Keratinocyte (primary cell): ENCODE measurements around the gene DUS4L. TPM values are rescaled to one million over a fixed set of nuclear protein-coding genes. Genes with fewer than 3 reads are reported as not detected.

Experiments used
- DNase-seq: peaks from one replicate; pipeline ENCODE4 v3.0.0-alpha.2; 2011; ENCODE audit warnings: low read depth, missing footprints, low spot score
- FAIRE-seq: peaks from 2 replicates; lab custom pipeline; 2011; peaks lifted over from hg19 to GRCh38; lab: Jason Lieb, UNC
- H2AFZ ChIP-seq: 2 replicates; pipeline ENCODE4 v1.6.0; 2012; ENCODE audit warnings: low read length, control low read depth, inconsistent platforms; ENCODE audit not compliant: control insufficient read depth
- H3K27ac ChIP-seq: 2 replicates; pipeline ENCODE4 v1.5.1; 2011; ENCODE audit warnings: low read length; ENCODE audit not compliant: control insufficient read depth, insufficient read depth
- H3K27me3 ChIP-seq: 3 replicates; pipeline ENCODE4 v1.6.0; 2011; ENCODE audit warnings: low read length; ENCODE audit not compliant: control insufficient read depth, insufficient read depth; ENCODE audit errors: extremely low read depth
- H3K36me3 ChIP-seq, 2 experiments: 2 replicates in 1 of 2; 3 replicates in 1 of 2; pipeline ENCODE4 v1.5.1; 2011; ENCODE audit warnings: low read length in 2 of 2, mild to moderate bottlenecking in 1 of 2; ENCODE audit not compliant: control insufficient read depth in 2 of 2, insufficient read depth in 2 of 2; ENCODE audit errors: extremely low read depth in 1 of 2
- H3K4me1 ChIP-seq: 3 replicates; pipeline ENCODE4 v1.5.1; 2011; ENCODE audit warnings: low read length; ENCODE audit not compliant: control insufficient read depth, insufficient read depth; ENCODE audit errors: extremely low read depth
- H3K4me2 ChIP-seq: 3 replicates; pipeline ENCODE4 v1.6.0; 2011; ENCODE audit warnings: low read depth, low read length; ENCODE audit not compliant: control insufficient read depth, insufficient read depth; ENCODE audit errors: extremely low read depth
- H3K4me3 ChIP-seq, 3 experiments: fragments of 200-600 bp in 1 of 3; sonication (generic) in 1 of 3; 2 replicates in 2 of 3; 3 replicates in 1 of 3; pipeline ENCODE4 v1.5.1; 2011 to 2016; ENCODE audit warnings: low read length in 3 of 3, mild to moderate bottlenecking in 3 of 3, control low read depth in 2 of 3, inconsistent platforms in 1 of 3, low read depth in 1 of 3, mixed read lengths in 1 of 3, mixed run types in 1 of 3, moderate library complexity in 1 of 3; ENCODE audit not compliant: control insufficient read depth in 2 of 3, insufficient read depth in 2 of 3; ENCODE audit errors: extremely low read depth in 1 of 3
- H3K79me2 ChIP-seq: 2 replicates; pipeline ENCODE4 v1.6.0; 2012; ENCODE audit warnings: low read length; ENCODE audit not compliant: control insufficient read depth, insufficient read depth
- H3K9ac ChIP-seq: 3 replicates; pipeline ENCODE4 v1.6.0; 2011; ENCODE audit warnings: low read length; ENCODE audit not compliant: control insufficient read depth, insufficient read depth; ENCODE audit errors: extremely low read depth
- H3K9me1 ChIP-seq: 3 replicates; pipeline ENCODE4 v1.6.0; 2011; ENCODE audit warnings: low read length; ENCODE audit not compliant: control insufficient read depth, insufficient read depth; ENCODE audit errors: extremely low read depth
- H3K9me3 ChIP-seq: 2 replicates; pipeline ENCODE4 v1.5.1; 2012; ENCODE audit warnings: low read depth, low read length; ENCODE audit not compliant: control insufficient read depth
- H4K20me1 ChIP-seq: 3 replicates; pipeline ENCODE4 v1.6.0; 2011; ENCODE audit warnings: low read length; ENCODE audit not compliant: control insufficient read depth, insufficient read depth; ENCODE audit errors: extremely low read depth
- CTCF ChIP-seq, 3 experiments: IDR thresholded peaks in 1 of 3; conservative IDR thresholded peaks in 1 of 3; optimal IDR thresholded peaks in 1 of 3; 2 replicates in 2 of 3; 3 replicates in 1 of 3; pipeline versions ENCODE3 to v1.5.1; 2011; ENCODE audit warnings: low read length in 3 of 3, mild to moderate bottlenecking in 3 of 3, moderate library complexity in 2 of 3, control low read depth in 1 of 3, inconsistent platforms in 1 of 3; ENCODE audit not compliant: insufficient read depth in 2 of 3; ENCODE audit errors: extremely low read depth in 1 of 3
- EZH2 ChIP-seq: IDR thresholded peaks from one replicate; pipeline ENCODE4 v1.6.1; 2012; ENCODE audit warnings: inconsistent platforms, mild to moderate bottlenecking, low read length, moderate library complexity
- dilution Hi-C: fragments of 300-500 bp; cut with MboI; formaldehyde crosslinking; loops from one replicate; pipeline ENCODE4 v1.7.0; 2020; ENCODE audit warnings: low sequenced_read_pairs; ENCODE audit not compliant: extremely low pct_ligation_motif_present
- polyA plus RNA-seq, 5 experiments: library from polyadenylated mRNA; depleted of rRNA in 3 of 5; stranded (reverse) in 3 of 5; stranded (forward) in 1 of 5; unstranded in 1 of 5; fragments of >200 nt; gene quantifications; 1 replicate in 1 of 5; 2 replicates in 3 of 5; 3 replicates in 1 of 5; pipeline versions ENCODE4 v1.2.1 to v1.2.3, GENCODE V29; 2011 to 2012; ENCODE audit warnings: missing spikeins in 2 of 5, low read depth in 1 of 5, low replicate concordance in 1 of 5

DUS4L gene
- polyA plus RNA-seq, 1 donor (not counting 4 experiments of a cell fraction or from before 2014, with no cell fraction given) = 11.3 TPM

GRCh38 chr7:107596881-107597581 lies 33.3 kb downstream of the DUS4L start:
- Histone ChIP-seq H3K9ac (no peak overlapping the region), H3K4me2 (no peak overlapping the region), H3K4me1 (peaks cover 35% of the 10 kb centered on the region), H3K9me3 (no peaks in the 10 kb centered on the region), H3K4me3 (no peak overlapping the region), H3K27ac (no peak overlapping the region), H4K20me1 (no peaks in the 10 kb centered on the region), H3K27me3 (no peaks in the 10 kb centered on the region), H2AFZ (no peak overlapping the region), H3K9me1 (no peaks in the 10 kb centered on the region), H3K36me3 (peaks cover 8 to 11% of the 10 kb centered on the region in 2 experiments), H3K79me2 (no peaks in the 10 kb centered on the region)
- DNase-seq (no peak), FAIRE-seq (peak; percentile 74)
- TF ChIP-seq CTCF (optimal IDR thresholded peaks at IDR 0.05 in 1 of 3, IDR thresholded peaks at IDR 0.05 in 1 of 3, conservative IDR thresholded peaks at IDR 0.05 in 1 of 3; ENCODE audit: extremely low read depth in 1 of 3, insufficient read depth in 2 of 3, low read length in 3 of 3) (no peak), EZH2 (no peak)
- dilution Hi-C loops = no loop called here

DNA sequence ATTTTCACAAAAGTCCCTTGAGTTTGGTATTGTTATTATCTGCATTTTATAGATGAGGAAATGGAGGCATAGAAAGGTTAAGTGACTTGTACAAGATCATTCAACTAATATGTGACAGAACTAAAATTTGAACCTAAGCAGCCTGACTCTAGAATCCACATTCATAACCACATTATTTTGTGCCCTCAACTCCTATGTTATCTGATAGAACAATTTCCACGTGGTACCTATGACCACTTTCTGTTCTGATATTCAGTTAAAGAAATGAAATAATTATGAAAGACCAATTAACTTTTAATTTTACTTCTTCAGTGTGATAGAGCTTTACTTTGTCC lies 33.8 kb downstream of the DUS4L start:
- DNase-seq (no peak), FAIRE-seq (peak; percentile 46)
- Histone ChIP-seq H3K4me1 (peaks cover 35% of the 10 kb centered on the region), H3K27ac (no peak overlapping the region), H3K27me3 (no peaks in the 10 kb centered on the region), H3K79me2 (no peaks in the 10 kb centered on the region), H2AFZ (no peak overlapping the region), H3K36me3 (peaks cover 8 to 11% of the 10 kb centered on the region in 2 experiments), H3K4me3 (no peak overlapping the region), H3K4me2 (no peak overlapping the region), H3K9ac (no peak overlapping the region), H3K9me3 (no peaks in the 10 kb centered on the region), H3K9me1 (no peaks in the 10 kb centered on the region), H4K20me1 (no peaks in the 10 kb centered on the region)
- dilution Hi-C loops = no loop called here
- TF ChIP-seq EZH2 = no peak
- no peak for TF ChIP-seq CTCF (optimal IDR thresholded peaks at IDR 0.05 in 1 of 3, IDR thresholded peaks at IDR 0.05 in 1 of 3, conservative IDR thresholded peaks at IDR 0.05 in 1 of 3; ENCODE audit: extremely low read depth in 1 of 3, insufficient read depth in 2 of 3, low read length in 3 of 3)
